Stimulated activated CD4-positive, alpha-beta T cell treated with anti-CD3 and anti-CD28 coated beads, Interleukin-12 subunit alpha, Interleukin-12 subunit beta, amount 100 ng/mL, for 4 hours (primary cell): ENCODE results near the gene SPATA7.
"Not testable (repeated sequence)": the region's sequence is repeated elsewhere in the genome, so short reads cannot be mapped to it uniquely, and the experiment has no call there.

ENCODE experiments used
- DNase-seq: peaks from one replicate; pipeline ENCODE4 v3.0.0-alpha.2; 2020

SPATA7 gene

GRCh38 chr14:88385212-88386101 is at the start of gene SPATA7:
Gene SPATA7 (plus strand): TSS chr14:88385657. CDS start chr14:88385819, 162 bp downstream.
- peak; percentile 82 for DNase-seq

- DNase-seq = no peak
Observed at GRCh38 chr14:88340357-88340756, 45.1 kb upstream of the SPATA7 start.

GRCh38 chr14:88342980-88343379 is 42.5 kb upstream of the SPATA7 start:
- DNase-seq = no peak

GRCh38 chr14:88346048-88346639 is 39.3 kb upstream of the SPATA7 start:
- DNase-seq = no peak

GRCh38 chr14:88348546-88348945 is 36.9 kb upstream of the SPATA7 start:
- no peak for DNase-seq

GRCh38 chr14:88351966-88352691 is 33.3 kb upstream of the SPATA7 start:
- no peak for DNase-seq

GRCh38 chr14:88352698-88353097 is 32.8 kb upstream of the SPATA7 start:
- DNase-seq = no peak

GRCh38 chr14:88354358-88354757 is 31.1 kb upstream of the SPATA7 start:
- no peak for DNase-seq

GRCh38 chr14:88359500-88359899 is 26.0 kb upstream of the SPATA7 start:
- DNase-seq = no peak

GRCh38 chr14:88363644-88364043 is 21.8 kb upstream of the SPATA7 start:
- no peak for DNase-seq

GRCh38 chr14:88364710-88365413 is 20.6 kb upstream of the SPATA7 start:
- no peak for DNase-seq

GRCh38 chr14:88369496-88369895 is 16.0 kb upstream of the SPATA7 start:
- no peak for DNase-seq

GRCh38 chr14:88379706-88380343 is 5.6 kb upstream of the SPATA7 start:
- DNase-seq = no peak

- DNase-seq = no peak
Observed at GRCh38 chr14:88380405-88380804, 5.1 kb upstream of the SPATA7 start.

GRCh38 chr14:88381634-88382033 is 3.8 kb upstream of the SPATA7 start:
- not testable (repeated sequence) for DNase-seq

- DNase-seq = no peak
Observed at GRCh38 chr14:88384718-88385117, 739 bp upstream of the SPATA7 start.

- DNase-seq = no peak
Observed at GRCh38 chr14:88386256-88386794, 868 bp downstream of the SPATA7 start.

- DNase-seq = no peak
Observed at GRCh38 chr14:88388741-88389282, 3.4 kb downstream of the SPATA7 start.

GRCh38 chr14:88392609-88393008 is 7.2 kb downstream of the SPATA7 start:
- DNase-seq = no peak

GRCh38 chr14:88411039-88411438 is 25.6 kb downstream of the SPATA7 start:
- no peak for DNase-seq

GRCh38 chr14:88417594-88417993 is 32.1 kb downstream of the SPATA7 start:
- no peak for DNase-seq

- DNase-seq = no peak
Observed at GRCh38 chr14:88420187-88420586, 34.7 kb downstream of the SPATA7 start.
